Panc1 (cell line): Measurements from ENCODE around the gene GAB4. TPM values are rescaled to one million over a fixed set of nuclear protein-coding genes. Genes with fewer than 3 reads are reported as not detected.

Experiments used
- ATAC-seq: fragments of 200-7000 bp; cut with Tn5 transposase; 2 replicates; pipeline ENCODE4 v1.9.1; 2020; ENCODE audit warnings: mild to moderate bottlenecking, moderate library complexity
- BruUV-seq: library from RNA; stranded (reverse); fragments of 400-500 nt; replicated peaks from 2 replicates; lab custom pipeline; 2021; lab: Mats Ljungman, UMichigan
- CTCF ChIA-PET: fragments of 300-600 bp; sonication (Branson Sonifier 250); formaldehyde crosslinking; loops from one replicate; lab custom pipeline; 2022; ENCODE audit warnings: antibody characterized with exemption; lab: Charles Lee
- POLR2A ChIA-PET: fragments of 300-600 bp; sonication (Branson Sonifier 250); formaldehyde crosslinking; loops from one replicate; lab custom pipeline; 2022; ENCODE audit warnings: antibody characterized with exemption; lab: Charles Lee
- DNase-seq: peaks from one replicate; pipeline ENCODE4 v3.0.0-alpha.2; 2010; ENCODE audit warnings: low read depth, low spot score
- H3K27ac ChIP-seq: 2 replicates; pipeline ENCODE4 v1.5.1; 2011; ENCODE audit warnings: mild to moderate bottlenecking, low read length, inconsistent platforms
- H3K27me3 ChIP-seq: fragments of 200-500 bp; sonication (Bioruptor generic); 2 replicates; pipeline ENCODE4 v1.6.0; 2014; ENCODE audit warnings: low read length, inconsistent platforms; ENCODE audit not compliant: control insufficient read depth, insufficient read depth
- H3K36me3 ChIP-seq: fragments of 200-500 bp; sonication (Bioruptor generic); 2 replicates; pipeline ENCODE4 v1.5.1; 2014; ENCODE audit warnings: inconsistent platforms, mild to moderate bottlenecking, low read length, moderate library complexity; ENCODE audit not compliant: control insufficient read depth, insufficient read depth
- H3K4me1 ChIP-seq: 2 replicates; pipeline ENCODE4 v1.5.1; 2011; ENCODE audit warnings: inconsistent platforms, mild to moderate bottlenecking, low read length, moderate library complexity; ENCODE audit not compliant: control insufficient read depth, insufficient read depth
- H3K4me3 ChIP-seq, 2 experiments: 2 replicates each; pipeline ENCODE4 v1.5.1; 2011 to 2012; ENCODE audit warnings: low read depth in 2 of 2, low read length in 2 of 2, mild to moderate bottlenecking in 2 of 2, inconsistent platforms in 1 of 2, moderate library complexity in 1 of 2
- H3K9me3 ChIP-seq: fragments of 200-500 bp; sonication (Bioruptor generic); 2 replicates; pipeline ENCODE4 v1.5.1; 2014; ENCODE audit warnings: low read depth, mild to moderate bottlenecking, inconsistent platforms, low read length, moderate library complexity; ENCODE audit not compliant: control insufficient read depth, insufficient read depth
- POLR2AphosphoS5 ChIP-seq: IDR thresholded peaks from 2 replicates; pipeline ENCODE4 v1.6.1; 2012; ENCODE audit warnings: mild to moderate bottlenecking, low read depth, low read length, moderate library complexity
- SIN3A ChIP-seq: IDR thresholded peaks from 2 replicates; pipeline ENCODE4 v1.6.1; 2012; ENCODE audit warnings: low read depth, mild to moderate bottlenecking, low read length, moderate library complexity, borderline replicate concordance; ENCODE audit not compliant: insufficient read depth
- TCF7L2 ChIP-seq: IDR thresholded peaks from 2 replicates; pipeline ENCODE4 v1.6.1; 2011; ENCODE audit warnings: mild to moderate bottlenecking, low read depth, low read length, inconsistent platforms
- in situ Hi-C: cut with HindIII; loops from 2 replicates; pipeline ENCODE4 v1.10.0; 2016; ENCODE audit warnings: low sequenced_read_pairs, low pct_unique_long_range_greater_than_20kb
- intact Hi-C: fragments of 100-400 bp; cut with micrococcal nuclease; formaldehyde crosslinking; loops from one replicate; pipeline ENCODE4 v1.10.0; 2022; ENCODE audit not compliant: unreplicated experiment
- total RNA-seq: library from RNA; stranded (reverse); gene quantifications from one replicate; pipeline ENCODE4 v1.2.1, GENCODE V29; 2021; ENCODE audit not compliant: unreplicated experiment
- TF ChIP-seq, protein P1 (sequence below): fragments of 450-650 bp; IDR thresholded peaks from 2 replicates; pipeline ENCODE4 v1.5.1; 2017; ENCODE audit warnings: mild to moderate bottlenecking
- TF ChIP-seq, protein P2 (sequence below), 2 experiments: IDR thresholded peaks; 2 replicates each; pipeline ENCODE4 v1.6.1; 2011 to 2012; ENCODE audit warnings: low read depth in 2 of 2, control low read depth in 1 of 2, low read length in 1 of 2, mild to moderate bottlenecking in 1 of 2, moderate library complexity in 1 of 2; ENCODE audit not compliant: insufficient read depth in 1 of 2

The GAB4 gene
- total RNA-seq, 1 experiment from 2014 or later, result not detected

DNA sequence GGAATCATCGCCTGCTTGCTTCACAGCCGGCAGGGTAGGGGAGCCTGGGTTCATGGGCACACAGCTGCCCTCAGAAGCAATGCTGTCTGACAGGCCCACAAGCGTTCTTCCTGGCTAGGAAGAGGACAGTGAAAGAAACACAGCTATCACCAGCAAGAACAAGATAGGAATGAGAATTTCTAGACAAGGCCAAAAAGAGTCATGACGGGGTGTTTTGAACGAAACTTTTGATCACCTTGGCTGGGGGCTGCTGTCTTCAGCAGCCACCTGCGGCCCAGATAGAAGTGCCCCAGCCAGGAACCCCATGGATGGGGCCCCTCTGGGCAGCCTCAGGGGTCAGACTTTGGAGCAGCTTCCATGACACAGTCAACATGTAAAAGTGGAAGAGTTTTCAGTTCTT is 41.8 kb downstream of the GAB4 start:
- H3K27ac ChIP-seq, result no peak overlapping the region
- ATAC-seq (no peak), DNase-seq (no peak)
- H3K4me1 ChIP-seq, result no peaks in the 10 kb centered on the region
- POLR2A ChIA-PET, result no interaction called here
- no peak overlapping the region for H3K4me3 ChIP-seq
- no TSS peak for BruUV-seq
- intact Hi-C loops, result no loop called here
- H3K27me3 ChIP-seq, result no peaks in the 10 kb centered on the region
- in situ Hi-C loops, result no loop called here
- no peaks in the 10 kb centered on the region for H3K36me3 ChIP-seq
- no peaks in the 10 kb centered on the region for H3K9me3 ChIP-seq
- TF ChIP-seq, protein P1, sequence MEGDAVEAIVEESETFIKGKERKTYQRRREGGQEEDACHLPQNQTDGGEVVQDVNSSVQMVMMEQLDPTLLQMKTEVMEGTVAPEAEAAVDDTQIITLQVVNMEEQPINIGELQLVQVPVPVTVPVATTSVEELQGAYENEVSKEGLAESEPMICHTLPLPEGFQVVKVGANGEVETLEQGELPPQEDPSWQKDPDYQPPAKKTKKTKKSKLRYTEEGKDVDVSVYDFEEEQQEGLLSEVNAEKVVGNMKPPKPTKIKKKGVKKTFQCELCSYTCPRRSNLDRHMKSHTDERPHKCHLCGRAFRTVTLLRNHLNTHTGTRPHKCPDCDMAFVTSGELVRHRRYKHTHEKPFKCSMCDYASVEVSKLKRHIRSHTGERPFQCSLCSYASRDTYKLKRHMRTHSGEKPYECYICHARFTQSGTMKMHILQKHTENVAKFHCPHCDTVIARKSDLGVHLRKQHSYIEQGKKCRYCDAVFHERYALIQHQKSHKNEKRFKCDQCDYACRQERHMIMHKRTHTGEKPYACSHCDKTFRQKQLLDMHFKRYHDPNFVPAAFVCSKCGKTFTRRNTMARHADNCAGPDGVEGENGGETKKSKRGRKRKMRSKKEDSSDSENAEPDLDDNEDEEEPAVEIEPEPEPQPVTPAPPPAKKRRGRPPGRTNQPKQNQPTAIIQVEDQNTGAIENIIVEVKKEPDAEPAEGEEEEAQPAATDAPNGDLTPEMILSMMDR, result no peak
- TF ChIP-seq, protein P2, sequence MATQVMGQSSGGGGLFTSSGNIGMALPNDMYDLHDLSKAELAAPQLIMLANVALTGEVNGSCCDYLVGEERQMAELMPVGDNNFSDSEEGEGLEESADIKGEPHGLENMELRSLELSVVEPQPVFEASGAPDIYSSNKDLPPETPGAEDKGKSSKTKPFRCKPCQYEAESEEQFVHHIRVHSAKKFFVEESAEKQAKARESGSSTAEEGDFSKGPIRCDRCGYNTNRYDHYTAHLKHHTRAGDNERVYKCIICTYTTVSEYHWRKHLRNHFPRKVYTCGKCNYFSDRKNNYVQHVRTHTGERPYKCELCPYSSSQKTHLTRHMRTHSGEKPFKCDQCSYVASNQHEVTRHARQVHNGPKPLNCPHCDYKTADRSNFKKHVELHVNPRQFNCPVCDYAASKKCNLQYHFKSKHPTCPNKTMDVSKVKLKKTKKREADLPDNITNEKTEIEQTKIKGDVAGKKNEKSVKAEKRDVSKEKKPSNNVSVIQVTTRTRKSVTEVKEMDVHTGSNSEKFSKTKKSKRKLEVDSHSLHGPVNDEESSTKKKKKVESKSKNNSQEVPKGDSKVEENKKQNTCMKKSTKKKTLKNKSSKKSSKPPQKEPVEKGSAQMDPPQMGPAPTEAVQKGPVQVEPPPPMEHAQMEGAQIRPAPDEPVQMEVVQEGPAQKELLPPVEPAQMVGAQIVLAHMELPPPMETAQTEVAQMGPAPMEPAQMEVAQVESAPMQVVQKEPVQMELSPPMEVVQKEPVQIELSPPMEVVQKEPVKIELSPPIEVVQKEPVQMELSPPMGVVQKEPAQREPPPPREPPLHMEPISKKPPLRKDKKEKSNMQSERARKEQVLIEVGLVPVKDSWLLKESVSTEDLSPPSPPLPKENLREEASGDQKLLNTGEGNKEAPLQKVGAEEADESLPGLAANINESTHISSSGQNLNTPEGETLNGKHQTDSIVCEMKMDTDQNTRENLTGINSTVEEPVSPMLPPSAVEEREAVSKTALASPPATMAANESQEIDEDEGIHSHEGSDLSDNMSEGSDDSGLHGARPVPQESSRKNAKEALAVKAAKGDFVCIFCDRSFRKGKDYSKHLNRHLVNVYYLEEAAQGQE (IDR thresholded peaks at IDR 0.05; ENCODE audit: insufficient read depth in 1 of 2, low read depth in 2 of 2, low read length in 1 of 2), result no peak
- TF ChIP-seq POLR2AphosphoS5, result no peak
- CTCF ChIA-PET, result no interaction called here

DNA sequence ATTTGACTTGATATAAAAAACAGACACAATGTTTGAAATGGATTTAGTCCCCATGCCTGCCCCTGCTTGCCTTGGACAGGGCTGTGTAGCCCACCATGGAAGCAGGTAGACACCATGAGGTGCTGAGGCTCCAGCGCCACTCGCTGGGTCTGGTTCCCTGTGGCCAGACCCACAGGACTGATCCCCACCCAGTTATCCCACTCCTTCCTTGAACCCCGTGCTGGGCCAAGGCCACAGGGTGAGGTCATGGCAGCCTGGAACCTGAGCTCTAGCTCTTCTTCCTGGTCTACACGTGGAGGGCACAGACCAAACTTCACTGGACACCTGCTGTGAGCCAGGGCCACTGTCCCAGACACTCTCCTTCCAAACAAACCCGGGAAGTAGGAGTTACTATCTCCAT is 42.5 kb downstream of the GAB4 start:
- ATAC-seq (no peak), DNase-seq (no peak)
- no peak for TF ChIP-seq SIN3A
- no peaks in the 10 kb centered on the region for H3K9me3 ChIP-seq
- intact Hi-C loops (no loop called here), in situ Hi-C loops (no loop called here)
- CTCF ChIA-PET, result no interaction called here
- H3K4me1 ChIP-seq, result no peaks in the 10 kb centered on the region
- H3K4me3 ChIP-seq, result no peak overlapping the region
- no peaks in the 10 kb centered on the region for H3K27me3 ChIP-seq
- BruUV-seq, result no TSS peak
- POLR2A ChIA-PET, result no interaction called here
- no peaks in the 10 kb centered on the region for H3K36me3 ChIP-seq
- H3K27ac ChIP-seq, result no peak overlapping the region

DNA sequence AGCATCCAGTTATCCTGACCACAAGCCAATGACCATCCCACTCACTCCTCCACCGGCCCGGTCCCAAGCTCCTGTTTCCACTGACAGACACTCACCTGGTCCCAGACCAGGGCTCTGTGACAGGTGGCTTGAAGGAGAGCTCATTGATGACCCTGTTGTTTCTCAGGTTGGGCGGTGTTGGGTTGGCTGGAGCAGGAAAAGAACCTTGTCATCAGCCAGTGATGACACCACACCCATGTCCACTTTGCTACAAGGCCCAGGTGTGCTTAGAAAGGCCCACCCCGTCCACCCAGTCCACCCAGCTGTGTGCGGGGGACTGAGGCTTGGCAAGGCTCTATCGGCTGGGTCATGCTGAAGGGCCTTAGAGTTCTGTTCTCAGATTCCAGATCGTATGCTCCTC is 42.9 kb downstream of the GAB4 start:
- no peak for ATAC-seq
- POLR2A ChIA-PET, result no interaction called here

More for the DNA sequence above, 42.9 kb downstream of the GAB4 start:
- TF ChIP-seq, protein P2 (IDR thresholded peaks at IDR 0.05; ENCODE audit: insufficient read depth in 1 of 2, low read depth in 2 of 2, low read length in 1 of 2), result no peak
- no peak for TF ChIP-seq SIN3A
- TF ChIP-seq TCF7L2, result no peak
- TF ChIP-seq, protein P1, result no peak
- no peak for TF ChIP-seq POLR2AphosphoS5
- intact Hi-C loops (no loop called here), in situ Hi-C loops (no loop called here)
- no peak for DNase-seq
- Histone ChIP-seq H3K27ac (no peak overlapping the region), H3K4me3 (no peak overlapping the region), H3K36me3 (no peaks in the 10 kb centered on the region), H3K9me3 (no peaks in the 10 kb centered on the region), H3K27me3 (no peaks in the 10 kb centered on the region), H3K4me1 (no peaks in the 10 kb centered on the region)
- no TSS peak for BruUV-seq
- CTCF ChIA-PET, result no interaction called here
